Stimulated activated naive CD8-positive, alpha-beta T cell treated with anti-CD3 and anti-CD28 coated beads, Interleukin-15, Interleukin-2, amounts not matched to agents 100 U/mL and 50 U/mL, for 24 hours (primary cell): ENCODE data around the gene SEC16B.

Experiments
- ATAC-seq: fragments of 150-1000 bp; cut with Tn5 transposase; one replicate; pipeline ENCODE4 v1.10.0; 2021
- DNase-seq: peaks from one replicate; pipeline ENCODE4 v3.0.0; 2021

Gene SEC16B

GRCh38 chr1:177902266-177902665, 67.6 kb downstream of the SEC16B start:
- ATAC-seq: no peak
- DNase-seq: no peak

GRCh38 chr1:177897998-177898654, 71.7 kb downstream of the SEC16B start:
- ATAC-seq (no peak), DNase-seq (no peak)

GRCh38 chr1:177897281-177897997, 72.4 kb downstream of the SEC16B start:
- ATAC-seq (no peak), DNase-seq (no peak)
